ENCODE results near the gene MAP2K2.
A peak's percentile ranks its signal among the peaks of the same experiment; 100 is the strongest.

Gene MAP2K2

DNA sequence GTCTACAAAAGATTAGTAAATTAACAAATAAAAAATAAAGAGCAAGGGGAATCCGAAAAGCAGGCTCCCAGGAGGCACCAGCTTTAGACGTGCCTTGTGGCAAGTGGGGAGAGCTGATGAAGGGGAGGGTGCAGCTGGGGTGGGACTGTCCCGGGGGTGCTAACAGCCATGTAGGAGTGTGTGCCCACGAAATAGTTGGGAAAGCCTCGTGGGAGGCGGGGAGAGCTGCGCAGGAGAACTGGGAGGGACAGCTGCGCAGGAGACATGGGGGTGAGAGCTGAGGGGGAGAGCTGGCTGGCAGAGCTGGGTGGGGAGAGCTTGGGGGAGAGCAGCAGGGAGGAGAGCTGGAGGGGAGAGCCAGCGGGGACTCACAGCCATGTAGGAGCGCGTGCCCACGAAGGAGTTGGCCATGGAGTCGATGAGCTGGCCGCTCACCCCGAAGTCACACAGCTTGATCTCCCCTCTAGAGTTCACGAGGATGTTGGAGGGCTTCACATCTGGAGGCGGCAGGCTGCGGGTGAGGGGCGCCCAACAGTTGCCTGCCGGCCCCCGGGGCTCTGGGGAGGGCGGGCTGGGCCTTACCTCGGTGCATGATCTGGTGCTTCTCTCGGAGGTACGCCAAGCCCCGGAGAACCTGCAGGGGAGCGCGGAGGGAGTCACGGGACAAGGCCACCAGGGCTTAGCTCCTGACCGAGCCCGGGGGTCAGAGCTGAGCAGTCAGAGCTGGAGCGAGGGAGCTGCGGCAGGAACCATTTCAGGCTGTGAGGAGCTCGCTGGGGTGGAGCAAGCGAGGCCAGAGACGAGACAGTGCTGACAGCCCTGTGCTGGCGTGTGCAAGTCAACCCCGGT is 23.1 kb downstream of the MAP2K2 start:
- H3K36me3 ChIP-seq (replicated peaks): peaks cover 36% of the 10 kb centered on the region
- H3K4me3 ChIP-seq: no peak overlapping the region
- in situ Hi-C loops (cut with MboI; ENCODE audit: low sequenced_read_pairs): no loop called here
- no peaks in the 10 kb centered on the region for H3K9me3 ChIP-seq
- H3K27me3 ChIP-seq (ENCODE audit: low read depth): no peaks in the 10 kb centered on the region
- no peaks in the 10 kb centered on the region for H3K4me1 ChIP-seq
- no peak for DNase-seq (ENCODE audit: low spot score in 2 of 2)

GRCh38 chr19:4099041-4099764 is 24.7 kb downstream of the MAP2K2 start:
- DNase-seq (ENCODE audit: low spot score in 2 of 2): no peak
- H3K36me3 ChIP-seq (replicated peaks): peaks cover 47% of the 10 kb centered on the region
- H3K9me3 ChIP-seq: no peaks in the 10 kb centered on the region
- no peaks in the 10 kb centered on the region for H3K4me1 ChIP-seq
- no peaks in the 10 kb centered on the region for H3K27me3 ChIP-seq (ENCODE audit: low read depth)
- in situ Hi-C loops (cut with MboI; ENCODE audit: low sequenced_read_pairs): no loop called here
- no peak overlapping the region for H3K4me3 ChIP-seq

GRCh38 chr19:4098493-4098892 is 25.4 kb downstream of the MAP2K2 start:
- Histone ChIP-seq H3K9me3 (no peaks in the 10 kb centered on the region), H3K4me1 (no peaks in the 10 kb centered on the region), H3K27me3 (ENCODE audit: low read depth) (no peaks in the 10 kb centered on the region), H3K36me3 (replicated peaks) (peaks cover 54% of the 10 kb centered on the region), H3K4me3 (no peak overlapping the region)
- in situ Hi-C loops (cut with MboI; ENCODE audit: low sequenced_read_pairs): no loop called here
- DNase-seq (ENCODE audit: low spot score in 2 of 2): no peak

- no peak for DNase-seq (ENCODE audit: low spot score in 2 of 2)
- in situ Hi-C loops (cut with MboI; ENCODE audit: low sequenced_read_pairs): no loop called here
- Histone ChIP-seq H3K4me3 (no peak overlapping the region), H3K27me3 (ENCODE audit: low read depth) (no peaks in the 10 kb centered on the region), H3K4me1 (no peaks in the 10 kb centered on the region), H3K36me3 (replicated peaks) (peaks cover 53% of the 10 kb centered on the region), H3K9me3 (no peaks in the 10 kb centered on the region)
Observed at GRCh38 chr19:4097501-4097900, 26.4 kb downstream of the MAP2K2 start.

DNA sequence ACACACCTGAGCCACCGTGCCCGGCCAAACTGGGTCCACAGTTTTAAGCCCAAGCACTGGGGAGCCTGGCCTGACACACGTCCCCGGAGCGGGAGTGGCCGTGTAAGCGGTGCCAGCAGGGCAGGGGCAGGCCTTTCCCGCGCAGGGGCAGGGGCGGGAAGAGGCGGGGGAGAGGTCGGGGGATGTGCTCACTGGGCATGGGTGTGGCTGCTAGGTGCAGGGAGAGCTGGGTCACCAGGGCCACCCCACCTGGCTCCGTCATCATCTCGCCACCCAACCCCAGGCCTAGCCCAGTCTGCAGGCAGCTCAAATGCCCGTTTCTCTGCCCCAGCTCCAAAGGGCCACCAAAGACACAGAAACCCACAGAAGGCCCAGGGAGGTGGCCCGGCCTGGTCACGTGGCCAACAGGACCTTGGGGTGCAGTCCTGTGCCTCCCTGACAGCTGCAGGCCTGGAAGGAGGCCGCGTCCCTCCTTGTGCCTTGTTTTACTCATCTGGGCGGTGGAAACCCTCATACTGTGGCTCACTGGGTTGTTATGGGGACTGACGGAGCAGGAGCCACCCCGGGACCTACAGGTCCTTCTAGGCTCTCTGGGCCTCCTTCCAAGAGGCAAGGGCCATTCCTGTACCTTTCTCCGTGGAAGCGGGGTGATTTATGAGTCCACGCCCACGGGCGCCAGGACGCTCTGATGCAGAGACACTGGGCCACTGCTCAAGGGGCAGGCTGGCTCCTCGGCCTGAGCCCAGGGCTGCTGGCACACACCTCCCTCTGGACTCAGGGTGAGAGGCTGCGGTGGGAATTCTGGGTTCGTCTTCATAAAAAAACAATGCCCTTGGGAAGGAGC is 27.7 kb downstream of the MAP2K2 start:
- DNase-seq (ENCODE audit: low spot score in 2 of 2): no peak
- H3K4me1 ChIP-seq: no peaks in the 10 kb centered on the region
- no peak overlapping the region for H3K4me3 ChIP-seq
- H3K27me3 ChIP-seq (ENCODE audit: low read depth): no peaks in the 10 kb centered on the region
- H3K9me3 ChIP-seq: no peaks in the 10 kb centered on the region
- peaks cover 45% of the 10 kb centered on the region for H3K36me3 ChIP-seq (replicated peaks)
- in situ Hi-C loops (cut with MboI; ENCODE audit: low sequenced_read_pairs): no loop called here

- H3K4me1 ChIP-seq: no peaks in the 10 kb centered on the region
- no peak for DNase-seq (ENCODE audit: low spot score in 2 of 2)
- no peak overlapping the region for H3K4me3 ChIP-seq
- H3K27me3 ChIP-seq (ENCODE audit: low read depth): no peaks in the 10 kb centered on the region
- in situ Hi-C loops (cut with MboI; ENCODE audit: low sequenced_read_pairs): no loop called here
- H3K9me3 ChIP-seq: no peaks in the 10 kb centered on the region
- H3K36me3 ChIP-seq (replicated peaks): peaks cover 44% of the 10 kb centered on the region
Observed at GRCh38 chr19:4095488-4095844, 28.5 kb downstream of the MAP2K2 start.

GRCh38 chr19:4094761-4095487 is 29.0 kb downstream of the MAP2K2 start:
- peaks cover 43% of the 10 kb centered on the region for H3K36me3 ChIP-seq (replicated peaks)
- in situ Hi-C loops (cut with MboI; ENCODE audit: low sequenced_read_pairs): no loop called here
- H3K4me1 ChIP-seq: no peaks in the 10 kb centered on the region
- no peaks in the 10 kb centered on the region for H3K27me3 ChIP-seq (ENCODE audit: low read depth)
- no peak for DNase-seq (ENCODE audit: low spot score in 2 of 2)
- H3K9me3 ChIP-seq: no peaks in the 10 kb centered on the region
- no peak overlapping the region for H3K4me3 ChIP-seq

DNA sequence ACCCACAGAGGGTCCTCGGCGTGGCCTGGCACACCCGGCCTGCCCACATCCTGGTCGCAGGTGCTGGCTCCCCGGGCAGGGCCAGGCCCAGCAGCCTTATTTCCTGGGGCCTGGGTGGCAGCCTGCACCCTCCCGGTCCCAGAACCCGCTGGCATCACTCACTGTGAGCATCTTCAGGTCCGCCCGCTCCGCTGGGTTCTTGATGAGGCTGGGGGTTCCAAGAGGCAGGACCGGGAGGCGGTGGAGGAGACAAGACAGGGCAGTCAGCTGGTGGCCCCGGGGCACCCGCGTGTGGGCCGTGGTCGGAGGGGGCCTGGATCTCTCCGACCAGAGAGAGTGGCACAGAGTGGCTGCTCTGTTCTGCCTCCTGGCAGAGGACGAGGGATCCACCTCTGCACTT is 29.6 kb downstream of the MAP2K2 start:
- no peaks in the 10 kb centered on the region for H3K9me3 ChIP-seq
- DNase-seq (ENCODE audit: low spot score in 2 of 2): no peak
- no peaks in the 10 kb centered on the region for H3K4me1 ChIP-seq
- no peak overlapping the region for H3K4me3 ChIP-seq
- in situ Hi-C loops (cut with MboI; ENCODE audit: low sequenced_read_pairs): no loop called here
- H3K36me3 ChIP-seq (replicated peaks): peaks cover 39% of the 10 kb centered on the region
- no peaks in the 10 kb centered on the region for H3K27me3 ChIP-seq (ENCODE audit: low read depth)

DNA sequence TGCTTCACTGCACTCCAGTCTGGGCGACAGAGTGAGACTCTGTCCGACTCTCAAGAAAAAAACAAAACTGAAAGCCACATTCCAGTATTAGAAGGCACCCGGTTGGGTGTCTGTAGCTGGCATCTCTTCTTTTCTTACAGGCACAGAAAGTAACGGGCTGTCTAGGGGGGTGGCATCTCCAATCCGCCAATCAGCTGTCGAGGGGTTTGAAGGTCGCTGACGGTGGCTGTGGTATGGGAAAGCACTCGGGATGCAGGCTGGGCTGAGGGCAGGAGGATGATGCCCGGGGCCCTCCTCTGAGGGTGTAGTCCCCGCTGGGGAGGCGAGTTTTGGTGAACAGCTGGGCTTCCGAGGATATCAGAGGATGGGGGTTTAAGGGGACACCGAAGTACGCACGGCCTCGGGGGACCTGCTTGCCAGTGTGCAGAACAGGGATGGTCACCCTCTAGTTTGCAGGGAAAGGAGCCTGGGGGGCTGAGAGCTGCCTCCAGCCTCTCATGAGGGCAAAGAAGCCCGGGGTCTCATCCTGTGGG is 30.2 kb downstream of the MAP2K2 start:
- no peak overlapping the region for H3K4me3 ChIP-seq
- no peaks in the 10 kb centered on the region for H3K27me3 ChIP-seq (ENCODE audit: low read depth)
- no peaks in the 10 kb centered on the region for H3K9me3 ChIP-seq
- DNase-seq (ENCODE audit: low spot score in 2 of 2): no peak
- in situ Hi-C loops (cut with MboI; ENCODE audit: low sequenced_read_pairs): no loop called here
- H3K4me1 ChIP-seq: no peaks in the 10 kb centered on the region
- H3K36me3 ChIP-seq (replicated peaks): peaks cover 38% of the 10 kb centered on the region

- in situ Hi-C loops (cut with MboI; ENCODE audit: low sequenced_read_pairs): no loop called here
- H3K27me3 ChIP-seq (ENCODE audit: low read depth): no peaks in the 10 kb centered on the region
- peak in 1 of 2 experiments; percentile 6 for DNase-seq (ENCODE audit: low spot score in 2 of 2)
- H3K9me3 ChIP-seq: no peaks in the 10 kb centered on the region
- no peaks in the 10 kb centered on the region for H3K4me1 ChIP-seq
- peaks cover 35% of the 10 kb centered on the region for H3K36me3 ChIP-seq (replicated peaks)
- H3K4me3 ChIP-seq: no peak overlapping the region
Observed at GRCh38 chr19:4090356-4091220, 33.3 kb downstream of the MAP2K2 start.

GRCh38 chr19:4089946-4090345 is 34.0 kb downstream of the MAP2K2 start:
- in situ Hi-C loops (cut with MboI; ENCODE audit: low sequenced_read_pairs): no loop called here
- peaks cover 28% of the 10 kb centered on the region for H3K36me3 ChIP-seq (replicated peaks)
- H3K9me3 ChIP-seq: no peaks in the 10 kb centered on the region
- peak in 1 of 2 experiments; percentile 6 for DNase-seq (ENCODE audit: low spot score in 2 of 2)
- H3K4me3 ChIP-seq: no peak overlapping the region
- H3K27me3 ChIP-seq (ENCODE audit: low read depth): no peaks in the 10 kb centered on the region
- H3K4me1 ChIP-seq: no peaks in the 10 kb centered on the region

- no peaks in the 10 kb centered on the region for H3K27me3 ChIP-seq (ENCODE audit: low read depth)
- H3K4me3 ChIP-seq: no peak overlapping the region
- no peaks in the 10 kb centered on the region for H3K9me3 ChIP-seq
- in situ Hi-C loops (cut with MboI; ENCODE audit: low sequenced_read_pairs): no loop called here
- DNase-seq (ENCODE audit: low spot score in 2 of 2): peak in 1 of 2 experiments; percentile 7
- peaks cover 23% of the 10 kb centered on the region for H3K36me3 ChIP-seq (replicated peaks)
- no peaks in the 10 kb centered on the region for H3K4me1 ChIP-seq
Observed at GRCh38 chr19:4089400-4089908, 34.5 kb downstream of the MAP2K2 start.
